Heart left ventricle (tissue), 13 donors: ENCODE measurements around the gene PCSK2.

ENCODE experiments used
- CTCF ChIP-seq, 12 donors: fragments of 200-600 bp; sonication (generic) in 4 of 12; IDR thresholded peaks; one replicate each; pipeline versions ENCODE4 v1.5.0 to v1.8.0; 2018 to 2022; ENCODE audit warnings: antibody characterized with exemption in 12 of 12, mild to moderate bottlenecking in 5 of 12
- POLR2A ChIP-seq, 2 donors: fragments of 450-650 bp; IDR thresholded peaks; one replicate each; pipeline ENCODE4 v1.6.1; 2017; ENCODE audit warnings: antibody characterized with exemption in 2 of 2, mild to moderate bottlenecking in 2 of 2, moderate library complexity in 2 of 2
- donor health status: ischemic (EF 13 %, LVEDD 7.1; RV severe dilation, severe dysfunction).
- donor health status: DM: no; HTN: yes; CAD: no.
- donor health status: DM: no; HTN: no; CAD: no.
- donor health status: ischemic (EF 25% LVEDD 6.9; RV normal size, moderate dysfunction).
- donor health status: ischemic (EF 25% LVEDD 5.7; RV mildly dilated, moderate dysfunction).
- donor health status: ischemic (EF 35%, LVEDD 5.7; RV mildly dilated, moderate dysfunction).
- donor health status: nonischemic (EF 11% LVEDD 7.7; RV severe dilation, severe dysfunction).
- donor health status: DM: yes; HTN: yes; CAD: no.
- donor health status: PGD.
- donor health status: ischemic (EF 29% LVEDD 5.4; RV normal size, mild dysfunction).
- donor health status: nonischemic (EF 23%, LVEDD 6.1; RV moderate dilation, normal function).

GRCh38 chr20:17504066-17504897, 277.4 kb downstream of the PCSK2 start:
- TF ChIP-seq CTCF (IDR thresholded peaks at IDR 0.05) (no peak), POLR2A (IDR thresholded peaks at IDR 0.05) (no peak)
